ENCODE measurements around the gene MAPKBP1.

The MAPKBP1 gene

DNA sequence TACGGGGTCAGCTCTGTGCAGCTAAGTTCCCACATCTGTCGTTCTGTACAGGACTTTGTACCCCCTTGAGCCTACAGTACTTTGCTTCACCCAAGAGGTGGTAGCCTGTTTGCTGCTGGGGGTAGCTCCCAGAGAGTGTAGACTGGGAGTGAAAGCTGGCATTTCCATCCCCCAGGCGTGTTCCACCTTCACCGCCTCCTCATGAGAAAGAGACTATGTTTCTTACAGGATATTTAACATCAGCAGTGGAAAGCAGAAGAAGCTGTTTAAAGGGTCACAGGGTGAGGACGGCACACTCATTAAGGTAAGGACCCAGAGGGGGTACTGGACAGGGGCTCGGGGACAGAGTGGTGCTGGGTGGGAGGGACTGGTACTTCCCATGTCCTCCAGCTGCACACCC lies 43.5 kb downstream of the MAPKBP1 start (continued):
- TF ChIP-seq, protein P1, sequence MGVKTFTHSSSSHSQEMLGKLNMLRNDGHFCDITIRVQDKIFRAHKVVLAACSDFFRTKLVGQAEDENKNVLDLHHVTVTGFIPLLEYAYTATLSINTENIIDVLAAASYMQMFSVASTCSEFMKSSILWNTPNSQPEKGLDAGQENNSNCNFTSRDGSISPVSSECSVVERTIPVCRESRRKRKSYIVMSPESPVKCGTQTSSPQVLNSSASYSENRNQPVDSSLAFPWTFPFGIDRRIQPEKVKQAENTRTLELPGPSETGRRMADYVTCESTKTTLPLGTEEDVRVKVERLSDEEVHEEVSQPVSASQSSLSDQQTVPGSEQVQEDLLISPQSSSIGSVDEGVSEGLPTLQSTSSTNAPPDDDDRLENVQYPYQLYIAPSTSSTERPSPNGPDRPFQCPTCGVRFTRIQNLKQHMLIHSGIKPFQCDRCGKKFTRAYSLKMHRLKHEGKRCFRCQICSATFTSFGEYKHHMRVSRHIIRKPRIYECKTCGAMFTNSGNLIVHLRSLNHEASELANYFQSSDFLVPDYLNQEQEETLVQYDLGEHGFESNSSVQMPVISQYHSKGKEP (tag by site-specific recombination; IDR thresholded peaks at IDR 0.05): no peak

- CTCF ChIA-PET: interaction anchor here (0.6 to 1.2 kb wide), 3 partner anchors 9 to 37 kb away, joined by 3 read pairs; no protein-coding TSS in a partner anchor
- Histone ChIP-seq H3K4me3 (ENCODE audit: low read depth, low read length) (no peak overlapping the region), H3K36me3 (ENCODE audit: control insufficient read depth in 2 of 2, insufficient read depth in 1 of 2, low read length in 2 of 2) (peaks cover 0 to 59% of the 10 kb centered on the region in 2 experiments; a peak in 1 of 3 replicates), H3K4me1 (ENCODE audit: control insufficient read depth, insufficient read depth, low read length) (no peaks in the 10 kb centered on the region), H3K27ac (ENCODE audit: extremely low read depth, low read depth, low read length) (no peak overlapping the region), H3K9me3 (ENCODE audit: control insufficient read depth, insufficient read depth, low read depth, low read length) (no peaks in the 10 kb centered on the region)
- POLR2A ChIA-PET: no interaction called here
- TF ChIP-seq AEBP2 (tag by site-specific recombination; IDR thresholded peaks at IDR 0.05; ENCODE audit: borderline replicate concordance) (no peak), ZNF555 (tag by site-specific recombination; conservative IDR thresholded peaks at IDR 0.05) (no peak), SP2 (tag by site-specific recombination; IDR thresholded peaks at IDR 0.05) (no peak), GLIS2 (tag by site-specific recombination; IDR thresholded peaks at IDR 0.05) (no peak), INSM2 (tag by site-specific recombination; IDR thresholded peaks at IDR 0.05) (no peak), SCRT2 (tag by site-specific recombination; IDR thresholded peaks at IDR 0.05) (no peak), EGR2 (tag by site-specific recombination; IDR thresholded peaks at IDR 0.05; ENCODE audit: low read depth) (no peak), ZNF223 (tag by site-specific recombination; IDR thresholded peaks at IDR 0.05) (no peak), ZBTB8A (tag by site-specific recombination; IDR thresholded peaks at IDR 0.05) (no peak), PRDM2 (tag by site-specific recombination; IDR thresholded peaks at IDR 0.05; ENCODE audit: borderline replicate concordance) (no peak), ZNF76 (tag by site-specific recombination; IDR thresholded peaks at IDR 0.05; ENCODE audit: borderline replicate concordance, low read depth) (no peak), ZNF629 (tag by site-specific recombination; IDR thresholded peaks at IDR 0.05) (no peak)
- TF ChIP-seq, protein P2, sequence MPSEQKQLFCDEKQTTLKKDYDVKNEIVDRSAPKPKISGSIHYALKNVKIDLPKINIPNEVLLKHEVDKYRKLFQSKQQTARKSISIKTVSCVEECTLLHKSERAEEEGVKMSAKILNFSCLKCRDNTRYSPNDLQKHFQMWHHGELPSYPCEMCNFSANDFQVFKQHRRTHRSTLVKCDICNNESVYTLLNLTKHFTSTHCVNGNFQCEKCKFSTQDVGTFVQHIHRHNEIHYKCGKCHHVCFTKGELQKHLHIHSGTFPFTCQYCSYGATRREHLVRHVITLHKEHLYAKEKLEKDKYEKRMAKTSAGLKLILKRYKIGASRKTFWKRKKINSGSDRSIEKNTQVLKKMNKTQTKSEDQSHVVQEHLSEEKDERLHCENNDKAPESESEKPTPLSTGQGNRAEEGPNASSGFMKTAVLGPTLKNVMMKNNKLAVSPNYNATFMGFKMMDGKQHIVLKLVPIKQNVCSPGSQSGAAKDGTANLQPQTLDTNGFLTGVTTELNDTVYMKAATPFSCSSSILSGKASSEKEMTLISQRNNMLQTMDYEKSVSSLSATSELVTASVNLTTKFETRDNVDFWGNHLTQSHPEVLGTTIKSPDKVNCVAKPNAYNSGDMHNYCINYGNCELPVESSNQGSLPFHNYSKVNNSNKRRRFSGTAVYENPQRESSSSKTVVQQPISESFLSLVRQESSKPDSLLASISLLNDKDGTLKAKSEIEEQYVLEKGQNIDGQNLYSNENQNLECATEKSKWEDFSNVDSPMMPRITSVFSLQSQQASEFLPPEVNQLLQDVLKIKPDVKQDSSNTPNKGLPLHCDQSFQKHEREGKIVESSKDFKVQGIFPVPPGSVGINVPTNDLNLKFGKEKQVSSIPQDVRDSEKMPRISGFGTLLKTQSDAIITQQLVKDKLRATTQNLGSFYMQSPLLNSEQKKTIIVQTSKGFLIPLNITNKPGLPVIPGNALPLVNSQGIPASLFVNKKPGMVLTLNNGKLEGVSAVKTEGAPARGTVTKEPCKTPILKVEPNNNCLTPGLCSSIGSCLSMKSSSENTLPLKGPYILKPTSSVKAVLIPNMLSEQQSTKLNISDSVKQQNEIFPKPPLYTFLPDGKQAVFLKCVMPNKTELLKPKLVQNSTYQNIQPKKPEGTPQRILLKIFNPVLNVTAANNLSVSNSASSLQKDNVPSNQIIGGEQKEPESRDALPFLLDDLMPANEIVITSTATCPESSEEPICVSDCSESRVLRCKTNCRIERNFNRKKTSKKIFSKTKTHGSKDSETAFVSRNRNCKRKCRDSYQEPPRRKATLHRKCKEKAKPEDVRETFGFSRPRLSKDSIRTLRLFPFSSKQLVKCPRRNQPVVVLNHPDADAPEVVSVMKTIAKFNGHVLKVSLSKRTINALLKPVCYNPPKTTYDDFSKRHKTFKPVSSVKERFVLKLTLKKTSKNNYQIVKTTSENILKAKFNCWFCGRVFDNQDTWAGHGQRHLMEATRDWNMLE (tag by site-specific recombination; conservative IDR thresholded peaks at IDR 0.05; ENCODE audit: low read depth): no peak
- TF ChIP-seq, protein P3, sequence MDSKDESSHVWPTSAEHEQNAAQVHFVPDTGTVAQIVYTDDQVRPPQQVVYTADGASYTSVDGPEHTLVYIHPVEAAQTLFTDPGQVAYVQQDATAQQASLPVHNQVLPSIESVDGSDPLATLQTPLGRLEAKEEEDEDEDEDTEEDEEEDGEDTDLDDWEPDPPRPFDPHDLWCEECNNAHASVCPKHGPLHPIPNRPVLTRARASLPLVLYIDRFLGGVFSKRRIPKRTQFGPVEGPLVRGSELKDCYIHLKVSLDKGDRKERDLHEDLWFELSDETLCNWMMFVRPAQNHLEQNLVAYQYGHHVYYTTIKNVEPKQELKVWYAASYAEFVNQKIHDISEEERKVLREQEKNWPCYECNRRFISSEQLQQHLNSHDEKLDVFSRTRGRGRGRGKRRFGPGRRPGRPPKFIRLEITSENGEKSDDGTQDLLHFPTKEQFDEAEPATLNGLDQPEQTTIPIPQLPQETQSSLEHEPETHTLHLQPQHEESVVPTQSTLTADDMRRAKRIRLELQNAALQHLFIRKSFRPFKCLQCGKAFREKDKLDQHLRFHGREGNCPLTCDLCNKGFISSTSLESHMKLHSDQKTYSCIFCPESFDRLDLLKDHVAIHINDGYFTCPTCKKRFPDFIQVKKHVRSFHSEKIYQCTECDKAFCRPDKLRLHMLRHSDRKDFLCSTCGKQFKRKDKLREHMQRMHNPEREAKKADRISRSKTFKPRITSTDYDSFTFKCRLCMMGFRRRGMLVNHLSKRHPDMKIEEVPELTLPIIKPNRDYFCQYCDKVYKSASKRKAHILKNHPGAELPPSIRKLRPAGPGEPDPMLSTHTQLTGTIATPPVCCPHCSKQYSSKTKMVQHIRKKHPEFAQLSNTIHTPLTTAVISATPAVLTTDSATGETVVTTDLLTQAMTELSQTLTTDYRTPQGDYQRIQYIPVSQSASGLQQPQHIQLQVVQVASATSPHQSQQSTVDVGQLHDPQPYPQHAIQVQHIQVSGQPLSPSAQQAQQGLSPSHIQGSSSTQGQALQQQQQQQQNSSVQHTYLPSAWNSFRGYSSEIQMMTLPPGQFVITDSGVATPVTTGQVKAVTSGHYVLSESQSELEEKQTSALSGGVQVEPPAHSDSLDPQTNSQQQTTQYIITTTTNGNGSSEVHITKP (tag by site-specific recombination; IDR thresholded peaks at IDR 0.05): no peak
Observed at GRCh38 chr15:41819455-41820050, 45.3 kb downstream of the MAPKBP1 start.
